IPS-18a (cell line): ENCODE results near the gene DCAF12L1.
A peak's percentile ranks its signal among the peaks of the same experiment; 100 is the strongest.

ENCODE experiments used
- H3K27ac ChIP-seq: one replicate; pipeline ENCODE4 v1.5.1; 2013; ENCODE audit warnings: low read length
- H3K27me3 ChIP-seq: one replicate; pipeline ENCODE4 v1.6.1; 2013; ENCODE audit warnings: mild to moderate bottlenecking, low read length; ENCODE audit not compliant: control insufficient read depth, insufficient read depth
- H3K36me3 ChIP-seq: one replicate; pipeline ENCODE4 v1.6.1; 2013; ENCODE audit warnings: low read depth, low read length; ENCODE audit not compliant: control insufficient read depth
- H3K4me1 ChIP-seq: one replicate; pipeline ENCODE4 v1.6.1; 2013; ENCODE audit warnings: low read depth, low read length; ENCODE audit not compliant: control insufficient read depth
- H3K4me3 ChIP-seq: one replicate; pipeline ENCODE4 v1.5.1; 2013; ENCODE audit warnings: low read length
- H3K9ac ChIP-seq: one replicate; pipeline ENCODE4 v1.6.1; 2013; ENCODE audit warnings: mild to moderate bottlenecking, low read length, moderate library complexity
- H3K9me3 ChIP-seq: one replicate; pipeline ENCODE4 v1.6.1; 2013; ENCODE audit warnings: low read depth, low read length; ENCODE audit not compliant: control insufficient read depth

Gene DCAF12L1

DNA sequence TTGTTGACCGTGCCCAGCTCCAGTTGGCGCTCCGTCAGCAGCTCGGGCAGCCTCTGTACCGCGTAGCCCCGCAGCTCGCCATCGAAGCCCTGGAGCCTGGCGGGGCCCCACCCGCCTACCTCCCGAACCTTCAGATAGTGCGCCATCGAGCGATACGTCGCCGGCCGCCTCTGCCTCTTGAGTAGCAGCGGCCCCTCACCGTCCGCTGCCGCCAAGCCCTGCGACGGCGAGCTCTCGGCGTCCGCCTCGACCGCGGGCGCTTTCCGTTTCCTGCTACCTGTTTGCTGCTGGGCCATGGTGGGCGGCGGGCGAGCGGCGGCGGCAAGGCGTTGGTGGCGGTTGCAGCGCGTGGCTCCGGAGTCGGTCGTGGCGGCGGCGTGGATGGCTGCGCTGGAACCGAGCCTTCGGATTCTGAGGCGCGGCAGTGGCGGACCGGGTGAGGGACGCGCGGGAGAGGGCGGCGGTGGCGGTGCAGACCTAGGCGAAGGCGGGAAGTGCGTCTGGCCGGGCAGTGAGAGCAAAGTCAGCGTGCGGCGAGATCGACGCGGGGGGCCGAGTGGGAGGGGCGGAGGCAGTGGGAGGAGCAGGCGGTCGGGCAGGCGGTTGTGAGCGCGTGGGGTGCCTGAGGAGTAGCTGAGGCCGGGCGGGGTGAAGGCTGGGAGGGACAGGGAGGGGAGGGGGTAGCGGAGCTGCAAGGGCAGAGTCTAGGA, at the start of gene DCAF12L1:
DCAF12L1 (minus strand) TSS at position 502 of the 710 bp plus-strand sequence; CDS start at position 296, 206 bp downstream.
- H3K9ac ChIP-seq, result no peak within 1 kb of the TSS
- H3K36me3 ChIP-seq, result no peaks in the 10 kb centered on the region
- H3K4me3 ChIP-seq, result peak within 1 kb of the TSS; percentile 50
- peaks cover 18% of the 10 kb centered on the region for H3K27me3 ChIP-seq
- peaks cover 9% of the 10 kb centered on the region for H3K9me3 ChIP-seq
- H3K27ac ChIP-seq, result no peak within 1 kb of the TSS
- H3K4me1 ChIP-seq, result no peaks in the 10 kb centered on the region

GRCh38 chrX:126580877-126581276, 28.3 kb upstream of the DCAF12L1 start:
- Histone ChIP-seq H3K27me3 (no peaks in the 10 kb centered on the region), H3K9ac (no peak overlapping the region), H3K9me3 (peaks cover 7% of the 10 kb centered on the region), H3K4me3 (no peak overlapping the region), H3K36me3 (no peaks in the 10 kb centered on the region), H3K27ac (no peak overlapping the region), H3K4me1 (no peaks in the 10 kb centered on the region)

GRCh38 chrX:126575911-126576310, 23.3 kb upstream of the DCAF12L1 start:
- no peak overlapping the region for H3K9ac ChIP-seq
- no peaks in the 10 kb centered on the region for H3K4me1 ChIP-seq
- H3K9me3 ChIP-seq, result peaks cover 11% of the 10 kb centered on the region
- H3K4me3 ChIP-seq, result no peak overlapping the region
- no peak overlapping the region for H3K27ac ChIP-seq
- no peaks in the 10 kb centered on the region for H3K36me3 ChIP-seq
- H3K27me3 ChIP-seq, result no peaks in the 10 kb centered on the region

- no peak overlapping the region for H3K27ac ChIP-seq
- peaks cover 10% of the 10 kb centered on the region for H3K27me3 ChIP-seq
- H3K9ac ChIP-seq, result no peak overlapping the region
- no peaks in the 10 kb centered on the region for H3K4me1 ChIP-seq
- H3K36me3 ChIP-seq, result no peaks in the 10 kb centered on the region
- H3K9me3 ChIP-seq, result peaks cover 11% of the 10 kb centered on the region
- no peak overlapping the region for H3K4me3 ChIP-seq
Measured at GRCh38 chrX:126557151-126557550, 4.5 kb upstream of the DCAF12L1 start.

DNA sequence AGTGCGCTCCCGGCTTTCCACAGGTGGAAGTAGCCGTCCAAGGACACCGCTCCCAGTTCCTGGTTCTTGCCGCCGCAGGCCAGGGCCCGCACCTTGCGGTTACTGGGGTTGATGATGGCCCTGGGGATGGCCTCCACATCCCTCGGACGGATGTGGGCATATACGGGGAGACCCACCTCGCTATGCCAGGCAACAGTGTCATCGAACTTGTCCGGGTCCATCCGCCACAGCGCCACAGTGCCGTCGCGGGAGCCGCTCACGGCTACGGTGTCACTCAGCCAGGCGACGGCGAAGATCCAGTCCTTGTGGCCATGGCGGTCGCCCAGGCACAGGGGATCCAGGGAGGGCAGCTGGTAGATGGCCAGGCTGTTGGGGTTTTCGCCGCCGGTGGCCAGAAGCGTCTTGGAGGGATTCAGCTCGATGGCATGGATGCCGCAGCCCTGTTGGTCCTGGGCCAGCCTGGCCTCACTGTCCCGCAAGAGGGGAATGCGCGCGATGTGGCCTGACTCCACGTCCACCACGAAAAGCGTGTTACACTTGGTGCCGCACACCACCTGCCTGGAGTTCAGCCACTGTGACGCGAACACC, 795 bp downstream of the DCAF12L1 start:
- peaks cover 9% of the 10 kb centered on the region for H3K9me3 ChIP-seq
- H3K27me3 ChIP-seq, result peaks cover 18% of the 10 kb centered on the region
- H3K4me3 ChIP-seq, result peak overlapping the region; percentile 50
- H3K4me1 ChIP-seq, result no peaks in the 10 kb centered on the region
- no peaks in the 10 kb centered on the region for H3K36me3 ChIP-seq
- H3K9ac ChIP-seq, result no peak overlapping the region
- no peak overlapping the region for H3K27ac ChIP-seq

GRCh38 chrX:126551306-126551705, 1.3 kb downstream of the DCAF12L1 start:
- Histone ChIP-seq H3K4me1 (no peaks in the 10 kb centered on the region), H3K9me3 (peaks cover 9% of the 10 kb centered on the region), H3K9ac (no peak overlapping the region), H3K4me3 (no peak overlapping the region), H3K27ac (no peak overlapping the region), H3K27me3 (peaks cover 18% of the 10 kb centered on the region), H3K36me3 (no peaks in the 10 kb centered on the region)

GRCh38 chrX:126550816-126551215, 1.8 kb downstream of the DCAF12L1 start:
- Histone ChIP-seq H3K4me3 (no peak overlapping the region), H3K36me3 (no peaks in the 10 kb centered on the region), H3K4me1 (no peaks in the 10 kb centered on the region), H3K9ac (no peak overlapping the region), H3K27me3 (peaks cover 18% of the 10 kb centered on the region), H3K27ac (no peak overlapping the region), H3K9me3 (peaks cover 9% of the 10 kb centered on the region)

DNA sequence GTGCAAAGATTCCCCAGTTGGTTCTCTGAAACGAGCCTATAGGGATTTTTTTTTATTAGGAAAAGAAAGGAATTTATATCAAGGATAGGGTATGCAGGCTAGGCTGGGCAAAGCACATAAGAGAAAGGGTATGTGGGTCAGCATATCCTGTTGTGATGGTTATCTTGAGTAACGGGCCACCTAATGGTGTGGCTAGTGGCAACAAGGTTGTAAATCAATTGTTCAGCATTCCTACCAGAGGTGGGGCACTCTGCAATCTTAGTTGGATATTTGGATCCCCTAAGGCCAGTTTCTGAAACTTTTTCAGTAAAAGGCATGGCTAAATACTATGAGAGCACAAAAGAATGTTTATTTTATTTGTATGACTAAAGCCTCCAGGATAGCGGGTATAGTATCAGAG, 42.7 kb downstream of the DCAF12L1 start:
- no peak overlapping the region for H3K9ac ChIP-seq
- no peaks in the 10 kb centered on the region for H3K4me1 ChIP-seq
- H3K27me3 ChIP-seq, result no peaks in the 10 kb centered on the region
- no peak overlapping the region for H3K27ac ChIP-seq
- H3K9me3 ChIP-seq, result peaks cover 13% of the 10 kb centered on the region
- no peak overlapping the region for H3K4me3 ChIP-seq
- H3K36me3 ChIP-seq, result no peaks in the 10 kb centered on the region
